Renal cortical epithelial cell (primary cell): ENCODE measurements around the gene TPRX2. TPM values are rescaled to one million over a fixed set of nuclear protein-coding genes. Genes with fewer than 3 reads are reported as not detected.
"Not testable (repeated sequence)": the region's sequence is repeated elsewhere in the genome, so short reads cannot be mapped to it uniquely, and the experiment has no call there.

Source experiments
- DNase-seq: peaks from one replicate; pipeline ENCODE4 v3.0.0-alpha.2; 2011; ENCODE audit warnings: low read depth
- total RNA-seq: library from RNA; depleted of rRNA; stranded (reverse); fragments of >200 nt; gene quantifications from 2 replicates; pipeline ENCODE4 v1.2.3, GENCODE V29; 2014

TPRX2 gene
- total RNA-seq, 1 donor from 2014 or later = not detected

- DNase-seq = no peak
Measured at GRCh38 chr19:47861630-47862029, 2.6 kb downstream of the TPRX2 start.

- DNase-seq = peak; percentile 24
Measured at GRCh38 chr19:47863514-47863936, 4.5 kb downstream of the TPRX2 start.

GRCh38 chr19:47865166-47865565 lies 6.1 kb downstream of the TPRX2 start:
- no peak for DNase-seq

DNA sequence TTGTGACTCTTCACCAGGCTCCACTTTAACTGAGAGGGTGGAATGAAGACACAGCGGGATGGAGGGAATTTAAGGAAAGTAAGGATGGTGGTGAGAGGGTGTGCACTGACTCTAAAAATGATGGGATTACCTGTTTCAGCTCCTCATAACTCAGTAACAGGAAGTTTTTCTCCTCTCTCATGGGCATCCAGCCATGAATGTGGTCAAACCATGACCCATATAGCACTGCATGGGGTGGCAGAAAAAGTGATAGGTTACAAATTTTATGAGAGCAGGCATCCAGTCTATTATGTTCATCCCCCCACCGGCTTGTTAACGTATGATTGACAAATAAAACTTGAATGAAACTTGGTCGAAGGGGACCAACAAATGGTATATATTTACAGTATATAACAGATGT lies 19.9 kb downstream of the TPRX2 start:
- no peak for DNase-seq

GRCh38 chr19:47879385-47879784 lies 20.4 kb downstream of the TPRX2 start:
- DNase-seq = not testable (repeated sequence)

GRCh38 chr19:47881757-47882156 lies 22.7 kb downstream of the TPRX2 start:
- DNase-seq = no peak

DNA sequence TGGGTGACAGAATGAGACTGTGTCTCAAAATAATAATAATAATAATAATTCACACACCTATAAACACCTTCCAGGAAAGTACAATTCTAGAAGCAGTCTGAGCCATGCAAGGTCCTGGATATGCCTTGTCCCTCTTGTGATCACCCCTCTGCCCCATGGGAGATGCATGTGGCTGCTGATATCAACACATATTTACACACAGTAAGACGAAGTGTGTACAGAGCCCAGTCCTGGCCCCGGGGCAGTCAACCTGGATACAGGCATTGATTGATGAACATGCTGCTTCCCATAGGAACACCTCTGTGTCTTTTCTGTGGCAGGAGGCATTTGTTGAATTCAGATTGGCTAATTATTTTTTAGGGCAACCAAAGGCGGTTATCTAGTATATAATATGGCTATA lies 23.9 kb downstream of the TPRX2 start:
- no peak for DNase-seq

DNA sequence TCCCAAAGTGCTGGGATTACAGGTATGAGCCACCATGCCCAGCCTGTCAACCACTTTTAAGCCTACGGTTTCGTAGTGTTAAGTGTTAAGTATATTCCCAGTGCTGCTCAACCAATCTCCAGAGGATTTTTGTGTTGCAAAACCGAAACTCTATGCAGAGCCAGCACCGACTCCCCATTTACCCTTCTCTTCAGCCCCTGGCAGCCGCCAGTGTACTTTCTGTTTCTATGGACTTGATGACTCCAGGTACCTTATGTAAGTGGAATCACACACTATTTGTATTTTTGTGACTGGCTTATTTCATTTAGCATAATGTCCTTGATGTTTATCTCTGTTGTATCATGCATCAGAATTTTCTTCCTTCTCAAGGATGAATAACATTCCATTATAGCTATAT lies 26.0 kb downstream of the TPRX2 start:
- DNase-seq = no peak

- no peak for DNase-seq
Measured at GRCh38 chr19:47886010-47886559, 27.1 kb downstream of the TPRX2 start, which contains the start of gene SULT2A1. SULT2A1 (minus strand) TSS chr19:47886315; CDS start chr19:47886257, 58 bp downstream.

DNA sequence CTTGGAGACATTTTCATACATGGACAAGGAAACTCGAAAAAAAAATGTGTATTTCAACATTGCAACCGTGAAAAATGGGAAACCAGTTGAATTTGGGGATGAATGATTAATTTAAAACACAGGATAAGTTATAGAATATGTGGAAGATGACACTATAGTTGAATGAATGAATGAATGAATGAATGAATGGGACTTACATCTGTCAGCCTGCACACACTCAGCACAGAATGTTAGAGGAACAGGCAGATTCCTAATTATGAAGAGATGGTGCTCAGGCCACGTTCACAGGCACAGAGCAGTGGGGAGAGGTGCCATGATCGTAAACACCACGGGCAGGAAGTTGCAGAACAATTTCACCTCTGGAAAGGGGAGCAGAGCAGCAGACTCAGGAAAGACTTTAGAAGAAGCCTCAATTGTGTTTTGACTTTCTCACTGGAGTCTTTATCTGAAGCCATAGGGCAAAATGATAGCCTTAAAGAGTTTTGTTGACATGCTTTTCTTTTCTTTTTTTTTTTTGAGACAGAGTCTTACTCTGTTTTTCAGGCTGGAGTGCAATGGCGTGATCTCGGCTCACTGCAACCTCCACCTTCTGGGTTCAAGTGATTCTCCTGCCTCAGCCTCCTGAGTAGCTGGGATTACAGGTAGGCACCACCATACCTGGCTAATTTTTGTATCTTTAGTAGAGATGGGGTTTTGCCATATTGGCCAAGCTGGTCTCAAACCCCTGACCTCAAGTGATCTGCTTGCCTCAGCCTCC lies 32.0 kb downstream of the TPRX2 start:
- DNase-seq = no peak

- no peak for DNase-seq
Measured at GRCh38 chr19:47891622-47891922, 32.5 kb downstream of the TPRX2 start.

GRCh38 chr19:47891923-47892666 lies 33.1 kb downstream of the TPRX2 start:
- no peak for DNase-seq

- DNase-seq = no peak
Measured at GRCh38 chr19:47895165-47895782, 36.2 kb downstream of the TPRX2 start.

- no peak for DNase-seq
Measured at GRCh38 chr19:47896019-47896418, 37.0 kb downstream of the TPRX2 start.

GRCh38 chr19:47896773-47897172 lies 37.7 kb downstream of the TPRX2 start:
- no peak for DNase-seq

- DNase-seq = no peak
Measured at GRCh38 chr19:47897861-47898260, 38.8 kb downstream of the TPRX2 start.

DNA sequence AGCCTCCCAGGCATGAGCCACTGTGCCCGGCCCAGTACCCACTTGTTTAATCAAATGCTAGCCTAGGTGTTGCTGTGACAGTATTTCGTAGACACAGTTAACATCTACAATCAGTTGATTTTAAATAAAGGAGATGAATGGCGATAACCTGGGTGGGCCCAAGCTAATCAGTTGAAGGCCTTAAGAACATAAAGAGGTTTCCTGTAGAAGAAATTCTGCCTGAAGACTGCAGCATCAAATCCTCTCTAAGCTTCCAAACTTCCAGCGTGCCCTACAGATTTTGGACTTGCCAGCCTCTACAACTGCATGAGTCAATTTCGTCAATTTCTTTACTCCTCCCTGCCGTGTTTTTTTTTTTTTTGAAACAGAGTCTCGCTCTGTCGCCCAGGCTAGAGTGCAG lies 40.3 kb downstream of the TPRX2 start:
- DNase-seq = no peak

- DNase-seq = no peak
Measured at GRCh38 chr19:47901370-47901769, 42.3 kb downstream of the TPRX2 start.

DNA sequence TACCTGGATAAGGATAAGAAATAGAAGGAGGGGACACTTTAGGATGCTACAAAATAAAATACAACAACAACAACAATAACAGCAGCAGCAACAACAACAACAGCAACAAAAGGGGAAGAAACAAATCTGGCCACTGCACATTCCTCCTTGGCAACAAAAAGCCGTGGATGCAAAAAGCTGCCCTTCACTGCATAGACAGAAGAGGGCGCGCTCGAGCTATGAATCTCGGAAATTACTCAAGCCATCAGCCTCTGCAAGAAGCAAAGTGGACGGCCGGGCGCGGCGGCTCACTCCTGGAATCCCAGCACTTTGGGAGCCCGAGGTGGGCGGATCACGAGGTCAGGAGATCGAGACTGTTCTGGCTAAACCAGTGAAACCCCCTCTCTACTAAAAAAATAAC lies 50.3 kb downstream of the TPRX2 start:
- not testable (repeated sequence) for DNase-seq

DNA sequence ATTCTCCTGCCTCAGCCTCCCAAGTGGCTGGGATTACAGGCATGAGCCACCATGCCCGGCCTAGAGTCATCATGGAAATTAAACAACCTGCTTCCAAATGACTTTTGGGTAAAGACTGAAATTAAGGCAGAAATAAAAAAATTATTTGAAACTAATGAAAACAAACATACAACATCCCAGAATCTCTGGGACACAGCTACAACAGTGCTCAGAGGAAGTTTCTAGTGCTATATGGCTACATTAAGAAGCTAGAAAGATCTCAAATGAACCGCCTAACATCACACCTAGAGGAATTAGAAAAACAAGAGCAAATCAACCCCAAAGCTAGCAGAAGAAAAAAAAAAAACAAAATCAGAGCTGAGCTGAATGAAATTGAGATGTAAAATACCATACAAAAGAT lies 51.2 kb downstream of the TPRX2 start:
- not testable (repeated sequence) for DNase-seq
